Activated naive CD8-positive, alpha-beta T cell treated with anti-CD3 and anti-CD28 coated beads, Interleukin-2, amount 10 ng/mL, durations not matched to agents 7 days and 5 days (primary cell): ENCODE results near the gene AFF3. TPM values are rescaled to one million over a fixed set of nuclear protein-coding genes. Genes with fewer than 3 reads are reported as not detected.
"Not testable (repeated sequence)": the region's sequence is repeated elsewhere in the genome, so short reads cannot be mapped to it uniquely, and the experiment has no call there.

ENCODE experiments used
- ATAC-seq: fragments of 150-1000 bp; cut with Tn5 transposase; one replicate; pipeline ENCODE4 v1.10.0; 2021; ENCODE audit warnings: low read depth, moderate library complexity
- POLR2A ChIA-PET: fragments of 350-600 bp; sonication (Branson Sonifier 250); formaldehyde crosslinking; loops from one replicate; lab custom pipeline; 2021; ENCODE audit warnings: antibody characterized with exemption; lab: Charles Lee
- DNase-seq: peaks from one replicate; pipeline ENCODE4 v3.0.0; 2021
- H3K27ac Mint-ChIP-seq: one replicate; pipeline ENCODE4 v1.8.0; 2022; ENCODE audit warnings: mild to moderate bottlenecking, mixed read lengths
- H3K27me3 Mint-ChIP-seq: one replicate; pipeline ENCODE4 v1.8.0; 2022; ENCODE audit warnings: mild to moderate bottlenecking, moderate library complexity, mixed read lengths
- H3K36me3 Mint-ChIP-seq: one replicate; pipeline ENCODE4 v1.8.0; 2021; ENCODE audit warnings: mild to moderate bottlenecking, mixed read lengths
- H3K4me1 Mint-ChIP-seq: one replicate; pipeline ENCODE4 v1.8.0; 2021; ENCODE audit warnings: mixed read lengths
- H3K4me3 Mint-ChIP-seq: one replicate; pipeline ENCODE4 v1.8.0; 2022; ENCODE audit warnings: mild to moderate bottlenecking, moderate library complexity, mixed read lengths
- H3K9me3 Mint-ChIP-seq: one replicate; pipeline ENCODE4 v1.8.0; 2021; ENCODE audit warnings: mixed read lengths
- total RNA-seq, 2 experiments: library from RNA; stranded (reverse); gene quantifications; one replicate each; pipeline ENCODE4 v1.2.3, GENCODE V29; 2021

The AFF3 gene
- total RNA-seq, 2 experiments from 2014 or later: 1.8 to 2.2 TPM

GRCh38 chr2:99935662-99936061 is 206.7 kb downstream of the AFF3 start:
- Mint-ChIP-seq H3K4me1 (peaks cover 2% of the 10 kb centered on the region), H3K27me3 (peaks cover 4% of the 10 kb centered on the region), H3K36me3 (no peaks in the 10 kb centered on the region), H3K4me3 (no peak overlapping the region), H3K9me3 (no peaks in the 10 kb centered on the region), H3K27ac (no peak overlapping the region)
- DNase-seq: no peak
- no peak for ATAC-seq
- POLR2A ChIA-PET: no interaction called here

- Mint-ChIP-seq H3K27me3 (peaks cover 9% of the 10 kb centered on the region), H3K36me3 (no peaks in the 10 kb centered on the region), H3K9me3 (no peaks in the 10 kb centered on the region), H3K4me3 (no peak overlapping the region), H3K4me1 (peaks cover 2% of the 10 kb centered on the region), H3K27ac (no peak overlapping the region)
- ATAC-seq (no peak), DNase-seq (no peak)
- POLR2A ChIA-PET: no interaction called here
Measured at GRCh38 chr2:99933894-99934650, 208.3 kb downstream of the AFF3 start.

GRCh38 chr2:99933491-99933890 is 208.9 kb downstream of the AFF3 start:
- DNase-seq, H3K4me1 Mint-ChIP-seq, H3K27me3 Mint-ChIP-seq, H3K27ac Mint-ChIP-seq, H3K9me3 Mint-ChIP-seq, H3K4me3 Mint-ChIP-seq, H3K36me3 Mint-ChIP-seq, POLR2A ChIA-PET, ATAC-seq: not testable (repeated sequence)

GRCh38 chr2:99928470-99929053 is 213.8 kb downstream of the AFF3 start:
- peaks cover 2% of the 10 kb centered on the region for H3K9me3 Mint-ChIP-seq
- peaks cover 1% of the 10 kb centered on the region for H3K4me1 Mint-ChIP-seq
- ATAC-seq: no peak

GRCh38 chr2:99927690-99928207 is 214.6 kb downstream of the AFF3 start:
- ATAC-seq, H3K36me3 Mint-ChIP-seq, DNase-seq, POLR2A ChIA-PET, H3K27ac Mint-ChIP-seq, H3K9me3 Mint-ChIP-seq, H3K4me1 Mint-ChIP-seq, H3K4me3 Mint-ChIP-seq: not testable (repeated sequence)
- H3K27me3 Mint-ChIP-seq: peaks cover 11% of the 10 kb centered on the region

More at GRCh38 chr2:99928470-99929053, 213.8 kb downstream of the AFF3 start:
- H3K4me3 Mint-ChIP-seq: no peak overlapping the region
- H3K27me3 Mint-ChIP-seq: peaks cover 11% of the 10 kb centered on the region
- H3K36me3 Mint-ChIP-seq: no peaks in the 10 kb centered on the region
- POLR2A ChIA-PET: no interaction called here
- DNase-seq: no peak
- H3K27ac Mint-ChIP-seq: no peak overlapping the region

GRCh38 chr2:99926986-99927385 is 215.4 kb downstream of the AFF3 start:
- H3K27me3 Mint-ChIP-seq: peaks cover 11% of the 10 kb centered on the region
- no peak overlapping the region for H3K27ac Mint-ChIP-seq
- peaks cover 1% of the 10 kb centered on the region for H3K4me1 Mint-ChIP-seq
- ATAC-seq (no peak), DNase-seq (no peak)
- H3K36me3 Mint-ChIP-seq: no peaks in the 10 kb centered on the region
- H3K4me3 Mint-ChIP-seq: no peak overlapping the region
- H3K9me3 Mint-ChIP-seq: peaks cover 2% of the 10 kb centered on the region
- POLR2A ChIA-PET: no interaction called here

- peaks cover 2% of the 10 kb centered on the region for H3K9me3 Mint-ChIP-seq
- H3K27ac Mint-ChIP-seq: no peak overlapping the region
- POLR2A ChIA-PET: no interaction called here
- ATAC-seq (no peak), DNase-seq (no peak)
- H3K36me3 Mint-ChIP-seq: no peaks in the 10 kb centered on the region
- peaks cover 14% of the 10 kb centered on the region for H3K27me3 Mint-ChIP-seq
- H3K4me3 Mint-ChIP-seq: no peak overlapping the region
- peaks cover 1% of the 10 kb centered on the region for H3K4me1 Mint-ChIP-seq
Measured at GRCh38 chr2:99925960-99926359, 216.4 kb downstream of the AFF3 start.

- Mint-ChIP-seq H3K27me3 (peaks cover 16% of the 10 kb centered on the region), H3K4me3 (no peak overlapping the region), H3K9me3 (no peaks in the 10 kb centered on the region), H3K27ac (no peak overlapping the region), H3K4me1 (no peaks in the 10 kb centered on the region), H3K36me3 (no peaks in the 10 kb centered on the region)
- no peak for DNase-seq
- POLR2A ChIA-PET: no interaction called here
- ATAC-seq: no peak
Measured at GRCh38 chr2:99922664-99923063, 219.7 kb downstream of the AFF3 start.

- no peak for DNase-seq
- Mint-ChIP-seq H3K4me1 (no peaks in the 10 kb centered on the region), H3K27ac (no peak overlapping the region), H3K27me3 (peaks cover 16% of the 10 kb centered on the region), H3K36me3 (no peaks in the 10 kb centered on the region), H3K9me3 (no peaks in the 10 kb centered on the region), H3K4me3 (no peak overlapping the region)
- POLR2A ChIA-PET: no interaction called here
- ATAC-seq: no peak
Measured at GRCh38 chr2:99921903-99922302, 220.5 kb downstream of the AFF3 start.

GRCh38 chr2:99918389-99918788 is 224.0 kb downstream of the AFF3 start:
- Mint-ChIP-seq H3K9me3 (no peaks in the 10 kb centered on the region), H3K4me3 (no peak overlapping the region), H3K27ac (no peak overlapping the region), H3K4me1 (no peaks in the 10 kb centered on the region), H3K36me3 (no peaks in the 10 kb centered on the region), H3K27me3 (peaks cover 15% of the 10 kb centered on the region)
- POLR2A ChIA-PET: no interaction called here
- DNase-seq (no peak), ATAC-seq (no peak)

GRCh38 chr2:99915108-99915675 is 227.2 kb downstream of the AFF3 start:
- no peaks in the 10 kb centered on the region for H3K9me3 Mint-ChIP-seq
- peaks cover 7% of the 10 kb centered on the region for H3K27me3 Mint-ChIP-seq
- POLR2A ChIA-PET: no interaction called here
- no peak overlapping the region for H3K27ac Mint-ChIP-seq
- no peak for ATAC-seq
- H3K4me1 Mint-ChIP-seq: no peaks in the 10 kb centered on the region
- H3K36me3 Mint-ChIP-seq: no peaks in the 10 kb centered on the region
- DNase-seq: no peak
- no peak overlapping the region for H3K4me3 Mint-ChIP-seq

GRCh38 chr2:99911736-99912135 is 230.7 kb downstream of the AFF3 start:
- ATAC-seq (no peak), DNase-seq (no peak)
- H3K4me3 Mint-ChIP-seq: no peak overlapping the region
- POLR2A ChIA-PET: interaction anchor here (0.5 kb wide), 1 partner anchor 38 kb away, joined by 5 read pairs; no protein-coding TSS in a partner anchor
- H3K27me3 Mint-ChIP-seq: peaks cover 3% of the 10 kb centered on the region
- no peaks in the 10 kb centered on the region for H3K36me3 Mint-ChIP-seq
- H3K27ac Mint-ChIP-seq: no peak overlapping the region
- no peaks in the 10 kb centered on the region for H3K4me1 Mint-ChIP-seq
- H3K9me3 Mint-ChIP-seq: no peaks in the 10 kb centered on the region

GRCh38 chr2:99910902-99911301 is 231.5 kb downstream of the AFF3 start:
- POLR2A ChIA-PET: no interaction called here
- no peaks in the 10 kb centered on the region for H3K4me1 Mint-ChIP-seq
- H3K27ac Mint-ChIP-seq: no peak overlapping the region
- ATAC-seq (no peak), DNase-seq (no peak)
- H3K36me3 Mint-ChIP-seq: no peaks in the 10 kb centered on the region
- H3K4me3 Mint-ChIP-seq: no peak overlapping the region
- H3K9me3 Mint-ChIP-seq: no peaks in the 10 kb centered on the region
- peaks cover 3% of the 10 kb centered on the region for H3K27me3 Mint-ChIP-seq

GRCh38 chr2:99905636-99906035 is 236.8 kb downstream of the AFF3 start:
- H3K9me3 Mint-ChIP-seq: no peaks in the 10 kb centered on the region
- H3K4me1 Mint-ChIP-seq: no peaks in the 10 kb centered on the region
- no peaks in the 10 kb centered on the region for H3K36me3 Mint-ChIP-seq
- H3K4me3 Mint-ChIP-seq: no peak overlapping the region
- ATAC-seq (no peak), DNase-seq (no peak)
- no peak overlapping the region for H3K27ac Mint-ChIP-seq
- POLR2A ChIA-PET: no interaction called here
- H3K27me3 Mint-ChIP-seq: peaks cover 7% of the 10 kb centered on the region
